ENCODE results near the gene RGL1.
A peak's percentile ranks its signal among the peaks of the same experiment; 100 is the strongest.

RGL1 gene

DNA sequence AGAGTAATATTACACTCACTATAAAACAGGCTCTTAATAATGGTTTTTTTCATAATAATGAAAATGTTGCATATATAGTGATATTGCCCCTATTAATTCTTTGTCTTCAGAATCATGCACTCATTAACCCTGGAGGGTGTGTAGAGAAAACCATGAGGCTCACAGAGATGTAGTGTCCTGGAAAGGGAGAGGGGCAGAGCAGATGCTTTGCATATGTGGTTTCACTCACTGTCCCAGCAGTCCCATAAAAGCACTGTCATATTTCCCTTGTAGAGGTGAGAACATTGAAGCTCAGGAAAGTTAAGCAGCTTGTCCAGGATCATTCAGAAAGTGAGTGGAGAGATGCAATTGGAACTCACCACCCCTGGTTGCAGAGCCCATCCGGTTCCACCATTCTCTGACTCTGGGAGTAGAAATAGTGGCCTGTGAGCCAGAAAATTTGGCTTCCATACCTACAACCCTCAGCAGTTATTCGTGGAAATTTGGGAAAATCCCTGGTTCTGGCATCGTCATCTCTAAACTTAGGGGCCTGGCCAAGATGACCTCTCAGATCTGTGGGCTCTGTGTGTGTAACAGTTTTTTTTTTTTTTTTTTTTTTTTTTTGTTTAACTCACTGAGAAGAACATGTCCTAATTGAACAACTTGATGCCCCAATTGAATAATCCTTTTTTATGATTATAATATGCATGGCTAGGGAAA is 86.4 kb downstream of the RGL1 start:
- DNase-seq, result peak; percentile 72

- DNase-seq, result no peak
Observed at GRCh38 chr1:183892351-183892793, 87.5 kb downstream of the RGL1 start.

GRCh38 chr1:183893561-183894289 is 88.8 kb downstream of the RGL1 start:
- peak; percentile 99 for DNase-seq

- DNase-seq, result no peak
Observed at GRCh38 chr1:183894290-183894565, 89.3 kb downstream of the RGL1 start.

DNA sequence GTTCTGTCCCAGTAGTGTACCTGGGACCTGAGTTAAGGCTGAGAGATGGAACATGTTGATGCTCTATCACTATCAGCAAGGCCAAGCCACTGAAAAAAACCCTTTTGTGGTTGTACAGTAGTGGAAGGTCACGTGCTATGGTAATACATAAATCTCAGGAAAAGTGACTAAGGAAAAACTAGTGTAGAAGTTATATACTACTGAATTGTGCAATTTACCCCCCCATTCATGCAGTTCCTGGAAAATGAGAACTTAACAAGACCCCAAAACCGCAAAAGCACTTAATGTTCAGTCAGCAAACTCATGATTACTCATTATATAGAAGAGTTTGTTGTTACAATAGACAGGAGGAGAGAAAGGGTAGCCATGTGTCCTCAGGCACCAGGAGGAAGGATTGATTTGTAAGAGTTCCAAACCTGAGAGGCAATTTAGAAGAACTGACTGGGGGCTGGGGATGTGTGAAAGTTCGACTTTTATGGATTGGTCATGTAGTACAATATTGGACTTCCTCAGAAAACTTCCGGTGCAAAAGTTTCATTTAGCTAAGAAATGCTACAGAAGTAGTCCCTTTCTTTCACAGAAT is 91.6 kb downstream of the RGL1 start:
- DNase-seq, result no peak

- DNase-seq, result no peak
Observed at GRCh38 chr1:183898001-183898396, 93.1 kb downstream of the RGL1 start.

- no peak for DNase-seq
Observed at GRCh38 chr1:183898610-183899009, 93.7 kb downstream of the RGL1 start.

DNA sequence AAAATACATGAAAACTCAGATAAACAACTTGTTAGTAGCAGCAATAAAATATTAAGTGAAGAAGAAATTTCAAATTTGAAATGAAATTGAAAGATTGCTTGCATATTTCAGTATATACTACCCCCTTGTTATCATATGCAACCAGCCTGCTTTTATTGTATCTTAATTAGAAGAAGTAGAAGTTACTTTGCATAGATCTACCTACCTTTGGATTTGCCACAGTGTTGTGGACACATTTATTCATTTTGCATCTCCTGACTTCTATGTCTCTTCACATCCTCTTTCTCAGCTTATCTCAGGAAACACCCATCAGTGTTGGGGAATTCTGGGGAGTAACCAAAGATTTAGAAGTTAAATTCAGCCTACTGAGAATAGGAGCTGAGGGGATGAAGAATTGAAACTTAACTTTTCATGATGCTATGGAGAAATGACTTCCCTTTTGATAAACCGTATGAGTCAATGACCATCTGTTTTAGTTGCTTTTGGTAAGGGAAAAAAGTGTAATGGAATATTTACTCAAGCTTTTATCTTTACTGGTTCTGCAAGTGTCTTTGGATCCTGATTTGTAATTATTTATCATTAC is 96.9 kb downstream of the RGL1 start:
- no peak for DNase-seq

DNA sequence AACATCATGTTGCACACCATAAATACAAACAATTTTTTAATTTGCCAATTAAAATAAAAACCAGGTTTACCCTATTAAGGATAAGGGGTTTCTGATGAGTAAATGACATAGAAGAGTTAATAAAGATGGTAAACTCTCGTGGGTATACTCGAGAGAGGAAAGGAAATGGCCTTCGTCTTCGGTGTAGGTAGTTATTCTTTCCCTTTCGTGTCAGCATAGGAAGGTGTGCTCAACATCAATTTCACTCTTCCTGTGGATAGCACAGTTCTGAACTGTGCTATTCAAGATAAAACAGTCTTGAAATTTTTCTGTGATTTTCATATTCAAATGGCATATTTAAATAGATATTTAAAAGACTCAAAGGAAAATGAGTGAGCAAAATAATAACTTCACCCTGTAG is 98.2 kb downstream of the RGL1 start:
- DNase-seq, result peak; percentile 81

GRCh38 chr1:183905508-183906113 is 100.7 kb downstream of the RGL1 start:
- DNase-seq, result peak; percentile 32

GRCh38 chr1:183907070-183907469 is 102.2 kb downstream of the RGL1 start:
- no peak for DNase-seq

DNA sequence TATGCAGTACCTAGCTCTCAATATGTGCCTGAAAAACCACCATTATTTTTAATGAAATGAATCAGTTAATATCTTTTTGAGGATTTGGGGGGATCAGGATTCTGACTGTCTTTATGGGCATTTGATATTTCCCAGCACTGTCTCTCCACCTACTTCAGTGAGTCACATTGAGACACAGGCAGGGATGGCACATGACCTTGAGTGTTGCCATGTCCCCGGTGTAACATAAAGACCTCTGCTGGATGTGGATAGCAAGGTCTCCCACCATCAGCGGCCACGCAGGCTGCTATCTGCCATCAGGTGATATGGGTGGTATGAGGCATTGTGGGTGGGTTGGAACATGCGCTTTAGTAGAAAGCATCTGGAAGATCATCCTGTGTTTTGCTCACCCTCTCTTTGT is 103.2 kb downstream of the RGL1 start:
- DNase-seq, result no peak

GRCh38 chr1:183909672-183910071 is 104.8 kb downstream of the RGL1 start:
- DNase-seq, result no peak

- DNase-seq, result no peak
Observed at GRCh38 chr1:183910845-183911244, 105.9 kb downstream of the RGL1 start.

GRCh38 chr1:183911285-183911684 is 106.4 kb downstream of the RGL1 start:
- DNase-seq, result no peak

GRCh38 chr1:183912265-183912886 is 107.5 kb downstream of the RGL1 start:
- no peak for DNase-seq

- DNase-seq, result no peak
Observed at GRCh38 chr1:183913567-183913993, 108.7 kb downstream of the RGL1 start.

- no peak for DNase-seq
Observed at GRCh38 chr1:183914276-183914675, 109.4 kb downstream of the RGL1 start.

DNA sequence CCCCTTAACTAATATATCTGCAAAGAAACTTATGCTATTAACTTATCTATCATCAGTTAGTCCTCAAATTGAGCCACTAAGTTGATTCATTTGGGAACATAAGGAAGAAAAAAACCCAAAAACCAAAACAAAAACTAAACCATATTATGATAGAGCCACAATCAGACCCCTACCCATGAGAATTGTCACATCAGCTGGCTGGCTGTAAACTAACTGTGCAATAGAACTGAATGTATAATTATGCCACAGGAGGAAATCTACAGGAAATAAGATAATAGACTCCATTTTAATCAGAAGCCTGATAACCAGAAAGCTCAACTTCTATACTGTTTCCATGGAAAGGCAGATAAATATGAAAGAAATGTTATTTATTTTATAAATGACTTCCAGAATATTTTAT is 110.0 kb downstream of the RGL1 start:
- no peak for DNase-seq

GRCh38 chr1:183915625-183916510 is 110.9 kb downstream of the RGL1 start:
- peak; percentile 94 for DNase-seq

DNA sequence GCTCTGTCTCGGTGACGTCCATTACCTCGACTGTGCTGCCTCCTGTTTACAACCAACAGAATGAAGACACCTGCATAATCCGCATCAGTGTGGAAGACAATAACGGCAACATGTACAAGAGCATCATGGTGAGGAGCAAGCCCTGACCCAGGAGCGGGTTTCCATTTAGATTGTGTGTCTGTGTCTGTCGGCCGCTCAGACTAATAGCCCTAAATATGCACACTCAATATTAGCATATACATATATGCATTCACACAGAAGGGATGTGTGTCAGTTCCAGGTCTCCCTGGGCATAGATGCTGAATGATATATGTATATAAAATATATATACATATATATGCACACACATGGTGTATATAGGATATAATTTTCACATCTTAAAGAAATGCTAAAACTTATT is 111.7 kb downstream of the RGL1 start:
- DNase-seq, result no peak

DNA sequence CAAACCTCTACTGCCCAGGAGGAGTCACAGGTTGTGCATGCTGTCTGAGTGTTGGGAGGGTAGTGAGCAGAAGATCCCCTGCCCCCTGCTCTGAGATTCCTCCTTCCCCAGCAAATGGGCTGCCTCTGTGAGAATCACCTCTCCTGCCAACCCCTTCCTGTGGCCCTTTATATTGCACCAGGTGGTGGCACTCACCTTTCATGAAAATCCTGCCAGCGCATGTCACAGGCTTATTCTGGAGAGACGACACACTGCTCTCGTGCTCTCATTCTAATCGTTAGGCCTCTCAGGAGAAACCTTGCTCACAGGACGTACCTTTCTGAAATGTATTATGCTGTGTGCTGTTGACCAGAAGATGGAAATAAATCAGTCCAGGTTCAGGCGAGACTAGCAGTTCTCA is 113.7 kb downstream of the RGL1 start:
- no peak for DNase-seq
